Measurements from ENCODE around the gene RAD51B.
A peak's percentile ranks its signal among the peaks of the same experiment; 100 is the strongest.

RAD51B gene

GRCh38 chr14:68552075-68552474 lies 732.5 kb downstream of the RAD51B start:
- Histone ChIP-seq H3K36me3 (ENCODE audit: low read depth) (no peaks in the 10 kb centered on the region), H3K9me3 (ENCODE audit: severe bottlenecking) (no peaks in the 10 kb centered on the region), H3K27ac (ENCODE audit: poor library complexity, severe bottlenecking) (peak overlapping the region; percentile 100), H3K4me1 (ENCODE audit: insufficient read depth, poor library complexity, severe bottlenecking) (peaks cover 66% of the 10 kb centered on the region), H3K27me3 (ENCODE audit: insufficient read depth, poor library complexity, severe bottlenecking) (no peaks in the 10 kb centered on the region), H3K4me3 (ENCODE audit: severe bottlenecking) (no peak overlapping the region)
- ATAC-seq (ENCODE audit: low read depth): no peak
- no peak for DNase-seq (ENCODE audit: low spot score)
- no peak for TF ChIP-seq CTCF (IDR thresholded peaks at IDR 0.05; ENCODE audit: poor library complexity, severe bottlenecking)

GRCh38 chr14:68552602-68553001 lies 733.0 kb downstream of the RAD51B start:
- no peak for ATAC-seq (ENCODE audit: low read depth)
- Histone ChIP-seq H3K36me3 (ENCODE audit: low read depth) (no peaks in the 10 kb centered on the region), H3K27me3 (ENCODE audit: insufficient read depth, poor library complexity, severe bottlenecking) (no peaks in the 10 kb centered on the region), H3K4me1 (ENCODE audit: insufficient read depth, poor library complexity, severe bottlenecking) (peaks cover 61% of the 10 kb centered on the region), H3K27ac (ENCODE audit: poor library complexity, severe bottlenecking) (peak overlapping the region; percentile 100), H3K9me3 (ENCODE audit: severe bottlenecking) (no peaks in the 10 kb centered on the region), H3K4me3 (ENCODE audit: severe bottlenecking) (no peak overlapping the region)
- DNase-seq (ENCODE audit: low spot score): no peak
- TF ChIP-seq CTCF (IDR thresholded peaks at IDR 0.05; ENCODE audit: poor library complexity, severe bottlenecking): no peak

GRCh38 chr14:68553311-68553710 lies 733.7 kb downstream of the RAD51B start:
- Histone ChIP-seq H3K4me1 (ENCODE audit: insufficient read depth, poor library complexity, severe bottlenecking) (peaks cover 54% of the 10 kb centered on the region), H3K27ac (ENCODE audit: poor library complexity, severe bottlenecking) (peak overlapping the region; percentile 100), H3K4me3 (ENCODE audit: severe bottlenecking) (no peak overlapping the region), H3K9me3 (ENCODE audit: severe bottlenecking) (no peaks in the 10 kb centered on the region), H3K36me3 (ENCODE audit: low read depth) (no peaks in the 10 kb centered on the region), H3K27me3 (ENCODE audit: insufficient read depth, poor library complexity, severe bottlenecking) (no peaks in the 10 kb centered on the region)
- DNase-seq (ENCODE audit: low spot score) (no peak), ATAC-seq (ENCODE audit: low read depth) (no peak)
- no peak for TF ChIP-seq CTCF (IDR thresholded peaks at IDR 0.05; ENCODE audit: poor library complexity, severe bottlenecking)

- DNase-seq (ENCODE audit: low spot score): no peak
- Histone ChIP-seq H3K9me3 (ENCODE audit: severe bottlenecking) (no peaks in the 10 kb centered on the region), H3K27me3 (ENCODE audit: insufficient read depth, poor library complexity, severe bottlenecking) (no peaks in the 10 kb centered on the region), H3K4me3 (ENCODE audit: severe bottlenecking) (no peak overlapping the region), H3K4me1 (ENCODE audit: insufficient read depth, poor library complexity, severe bottlenecking) (peaks cover 45% of the 10 kb centered on the region), H3K27ac (ENCODE audit: poor library complexity, severe bottlenecking) (peak overlapping the region; percentile 100), H3K36me3 (ENCODE audit: low read depth) (no peaks in the 10 kb centered on the region)
- ATAC-seq (ENCODE audit: low read depth): no peak
- TF ChIP-seq CTCF (IDR thresholded peaks at IDR 0.05; ENCODE audit: poor library complexity, severe bottlenecking): no peak
These were observed 734.7 kb downstream of the RAD51B start for GRCh38 chr14:68554231-68554630.

- H3K27ac ChIP-seq (ENCODE audit: poor library complexity, severe bottlenecking): peak overlapping the region; percentile 100
- DNase-seq (ENCODE audit: low spot score) (no peak), ATAC-seq (ENCODE audit: low read depth) (no peak)
- H3K27me3 ChIP-seq (ENCODE audit: insufficient read depth, poor library complexity, severe bottlenecking): no peaks in the 10 kb centered on the region
- peaks cover 25% of the 10 kb centered on the region for H3K4me1 ChIP-seq (ENCODE audit: insufficient read depth, poor library complexity, severe bottlenecking)
- no peak for TF ChIP-seq CTCF (IDR thresholded peaks at IDR 0.05; ENCODE audit: poor library complexity, severe bottlenecking)
- H3K4me3 ChIP-seq (ENCODE audit: severe bottlenecking): no peak overlapping the region
- H3K9me3 ChIP-seq (ENCODE audit: severe bottlenecking): no peaks in the 10 kb centered on the region
- no peaks in the 10 kb centered on the region for H3K36me3 ChIP-seq (ENCODE audit: low read depth)
These were observed 736.7 kb downstream of the RAD51B start for GRCh38 chr14:68556253-68556652.

Measured in RWPE2 (cell line).